K562 (cell line): ENCODE measurements around the gene PRDM12.

Experiments
- AFF4 ChIP-seq: sonication (generic); formaldehyde crosslinking; IDR thresholded peaks from 2 replicates; pipeline ENCODE4 v1.8.0; 2023; ENCODE audit warnings: mild to moderate bottlenecking, missing genetic modification reagents
- BHLHE40 ChIP-seq: IDR thresholded peaks from 2 replicates; pipeline ENCODE4 v1.6.1; 2011; ENCODE audit warnings: low read length, improper control_type of control experiment
- CTCF ChIP-seq, 3 experiments: IDR thresholded peaks in 2 of 3; conservative IDR thresholded peaks in 1 of 3; 2 replicates each; pipeline ENCODE4 v1.5.1; 2011 to 2012; ENCODE audit warnings: low read length in 3 of 3, mild to moderate bottlenecking in 3 of 3, control low read depth in 2 of 3, improper control_type of control experiment in 1 of 3, inconsistent platforms in 1 of 3, low read depth in 1 of 3, mixed read lengths in 1 of 3, moderate library complexity in 1 of 3; ENCODE audit not compliant: insufficient read depth in 2 of 3
- EP300 ChIP-seq: IDR thresholded peaks from 2 replicates; pipeline ENCODE4 v1.6.1; 2012; ENCODE audit warnings: low read length, improper control_type of control experiment
- EZH2 ChIP-seq: IDR thresholded peaks from 2 replicates; pipeline ENCODE4 v1.6.1; 2012; ENCODE audit warnings: low read depth, mild to moderate bottlenecking, inconsistent platforms, low read length, borderline replicate concordance
- MAZ ChIP-seq, 2 experiments: fragments of 450-650 bp in 1 of 2; sonication (generic) in 1 of 2; formaldehyde crosslinking; IDR thresholded peaks in 1 of 2; conservative IDR thresholded peaks in 1 of 2; 2 replicates each; pipeline versions ENCODE4 v1.4.0 to v1.5.0; 2020; ENCODE audit warnings: mild to moderate bottlenecking in 1 of 2, missing genetic modification reagents in 1 of 2
- POLR2A ChIP-seq: fragments of 450-650 bp; conservative IDR thresholded peaks from 2 replicates; pipeline ENCODE4 v1.6.1; 2016
- SFPQ ChIP-seq: fragments of 200-400 bp; formaldehyde crosslinking; IDR thresholded peaks from 2 replicates; pipeline ENCODE4 v1.6.1; 2017; ENCODE audit warnings: mild to moderate bottlenecking, low read depth, low read length, moderate library complexity
- UBTF ChIP-seq, 2 experiments: IDR thresholded peaks; 2 replicates each; pipeline ENCODE4 v1.6.1; 2012; ENCODE audit warnings: improper control_type of control experiment in 2 of 2, low read depth in 2 of 2, low read length in 2 of 2, borderline replicate concordance in 1 of 2
- ZBTB8A ChIP-seq: fragments of 450-650 bp; IDR thresholded peaks from 2 replicates; pipeline ENCODE4 v1.6.1; 2018; ENCODE audit warnings: mild to moderate bottlenecking, moderate library complexity; ENCODE audit not compliant: partially characterized antibody
- ZNF24 ChIP-seq: fragments of 450-650 bp; IDR thresholded peaks from 2 replicates; pipeline ENCODE4 v1.6.1; 2016
- TF ChIP-seq, protein P1 (sequence below): sonication (generic); formaldehyde crosslinking; IDR thresholded peaks from 2 replicates; pipeline ENCODE4 v1.8.0; 2023; ENCODE audit warnings: missing genetic modification reagents, mild to moderate bottlenecking, borderline replicate concordance

DNA sequence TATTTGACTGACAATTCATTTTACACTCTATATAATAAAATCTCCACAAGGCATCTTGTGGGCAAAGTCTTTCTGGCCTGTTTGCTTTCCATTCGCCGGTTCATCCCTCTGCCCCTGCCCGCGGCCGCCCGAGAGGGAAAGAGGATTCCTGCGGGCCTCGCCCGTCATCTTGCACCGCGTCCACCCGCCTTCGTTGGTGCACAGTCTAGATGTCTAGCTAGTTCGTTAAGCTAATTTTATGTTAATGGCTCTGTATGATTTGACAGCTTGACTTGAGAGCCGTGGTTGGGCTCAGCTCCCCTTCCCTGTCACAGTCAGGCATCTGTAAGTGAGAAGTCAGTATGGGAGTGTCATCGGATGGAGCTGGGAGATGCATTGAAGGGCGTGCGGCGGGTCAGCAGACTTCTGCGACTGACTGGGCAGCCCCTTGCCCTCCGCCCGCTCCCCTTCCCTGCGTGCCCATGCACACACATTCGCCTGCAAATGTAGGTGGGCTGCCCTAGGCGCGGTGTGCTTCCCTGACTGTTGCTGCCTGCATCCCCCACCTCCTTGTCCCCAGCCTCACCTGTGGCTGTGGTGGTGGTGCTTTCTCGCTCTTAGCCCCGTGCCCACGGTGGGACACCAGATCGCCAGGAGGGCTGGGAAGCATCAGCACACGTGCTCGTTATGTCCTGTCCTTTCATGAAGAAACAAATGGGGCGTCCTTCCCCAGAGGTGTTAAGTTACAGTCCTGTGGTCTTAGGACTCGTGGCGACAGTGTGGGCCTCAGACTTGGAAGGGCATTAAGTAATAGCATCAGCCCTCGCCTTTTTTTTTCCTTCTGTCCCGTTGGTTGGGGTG, 25.9 kb upstream of the PRDM12 start:
- TF ChIP-seq EP300 (no peak), ZBTB8A (no peak), CTCF (IDR thresholded peaks at IDR 0.05 in 2 of 3, conservative IDR thresholded peaks at IDR 0.05 in 1 of 3; ENCODE audit: insufficient read depth in 2 of 3, low read depth in 1 of 3, low read length in 3 of 3) (no peak), ZNF24 (no peak), BHLHE40 (no peak), SFPQ (no peak), UBTF (IDR thresholded peaks at IDR 0.05; ENCODE audit: borderline replicate concordance in 1 of 2, low read depth in 2 of 2, low read length in 2 of 2) (no peak), EZH2 (no peak), AFF4 (no peak), POLR2A (no peak), MAZ (CRISPR knock-in tag; conservative IDR thresholded peaks at IDR 0.05 in 1 of 2, IDR thresholded peaks at IDR 0.05 in 1 of 2) (no peak)
- TF ChIP-seq, protein P1, sequence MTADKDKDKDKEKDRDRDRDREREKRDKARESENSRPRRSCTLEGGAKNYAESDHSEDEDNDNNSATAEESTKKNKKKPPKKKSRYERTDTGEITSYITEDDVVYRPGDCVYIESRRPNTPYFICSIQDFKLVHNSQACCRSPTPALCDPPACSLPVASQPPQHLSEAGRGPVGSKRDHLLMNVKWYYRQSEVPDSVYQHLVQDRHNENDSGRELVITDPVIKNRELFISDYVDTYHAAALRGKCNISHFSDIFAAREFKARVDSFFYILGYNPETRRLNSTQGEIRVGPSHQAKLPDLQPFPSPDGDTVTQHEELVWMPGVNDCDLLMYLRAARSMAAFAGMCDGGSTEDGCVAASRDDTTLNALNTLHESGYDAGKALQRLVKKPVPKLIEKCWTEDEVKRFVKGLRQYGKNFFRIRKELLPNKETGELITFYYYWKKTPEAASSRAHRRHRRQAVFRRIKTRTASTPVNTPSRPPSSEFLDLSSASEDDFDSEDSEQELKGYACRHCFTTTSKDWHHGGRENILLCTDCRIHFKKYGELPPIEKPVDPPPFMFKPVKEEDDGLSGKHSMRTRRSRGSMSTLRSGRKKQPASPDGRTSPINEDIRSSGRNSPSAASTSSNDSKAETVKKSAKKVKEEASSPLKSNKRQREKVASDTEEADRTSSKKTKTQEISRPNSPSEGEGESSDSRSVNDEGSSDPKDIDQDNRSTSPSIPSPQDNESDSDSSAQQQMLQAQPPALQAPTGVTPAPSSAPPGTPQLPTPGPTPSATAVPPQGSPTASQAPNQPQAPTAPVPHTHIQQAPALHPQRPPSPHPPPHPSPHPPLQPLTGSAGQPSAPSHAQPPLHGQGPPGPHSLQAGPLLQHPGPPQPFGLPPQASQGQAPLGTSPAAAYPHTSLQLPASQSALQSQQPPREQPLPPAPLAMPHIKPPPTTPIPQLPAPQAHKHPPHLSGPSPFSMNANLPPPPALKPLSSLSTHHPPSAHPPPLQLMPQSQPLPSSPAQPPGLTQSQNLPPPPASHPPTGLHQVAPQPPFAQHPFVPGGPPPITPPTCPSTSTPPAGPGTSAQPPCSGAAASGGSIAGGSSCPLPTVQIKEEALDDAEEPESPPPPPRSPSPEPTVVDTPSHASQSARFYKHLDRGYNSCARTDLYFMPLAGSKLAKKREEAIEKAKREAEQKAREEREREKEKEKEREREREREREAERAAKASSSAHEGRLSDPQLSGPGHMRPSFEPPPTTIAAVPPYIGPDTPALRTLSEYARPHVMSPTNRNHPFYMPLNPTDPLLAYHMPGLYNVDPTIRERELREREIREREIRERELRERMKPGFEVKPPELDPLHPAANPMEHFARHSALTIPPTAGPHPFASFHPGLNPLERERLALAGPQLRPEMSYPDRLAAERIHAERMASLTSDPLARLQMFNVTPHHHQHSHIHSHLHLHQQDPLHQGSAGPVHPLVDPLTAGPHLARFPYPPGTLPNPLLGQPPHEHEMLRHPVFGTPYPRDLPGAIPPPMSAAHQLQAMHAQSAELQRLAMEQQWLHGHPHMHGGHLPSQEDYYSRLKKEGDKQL (CRISPR knock-in tag), result no peak
